Measurements from ENCODE around the gene SPDYE5. TPM values are rescaled to one million over a fixed set of nuclear protein-coding genes. Genes with fewer than 3 reads are reported as not detected.

The SPDYE5 gene
- total RNA-seq, 1 experiment from 2014 or later = not detected

GRCh38 chr7:75536491-75536890 lies 44.4 kb downstream of the SPDYE5 start:
- Mint-ChIP-seq H3K36me3 (ENCODE audit: insufficient read depth, unreplicated experiment) (no peaks in the 10 kb centered on the region), H3K27ac (ENCODE audit: unreplicated experiment) (no peak overlapping the region), H3K9me3 (ENCODE audit: low read depth, unreplicated experiment) (no peaks in the 10 kb centered on the region), H3K4me1 (ENCODE audit: low read depth, unreplicated experiment) (no peaks in the 10 kb centered on the region), H3K4me3 (ENCODE audit: low read depth, unreplicated experiment) (no peak overlapping the region), H3K27me3 (ENCODE audit: unreplicated experiment) (no peaks in the 10 kb centered on the region)
- CTCF ChIA-PET = no interaction called here
- TF ChIP-seq, protein P1, sequence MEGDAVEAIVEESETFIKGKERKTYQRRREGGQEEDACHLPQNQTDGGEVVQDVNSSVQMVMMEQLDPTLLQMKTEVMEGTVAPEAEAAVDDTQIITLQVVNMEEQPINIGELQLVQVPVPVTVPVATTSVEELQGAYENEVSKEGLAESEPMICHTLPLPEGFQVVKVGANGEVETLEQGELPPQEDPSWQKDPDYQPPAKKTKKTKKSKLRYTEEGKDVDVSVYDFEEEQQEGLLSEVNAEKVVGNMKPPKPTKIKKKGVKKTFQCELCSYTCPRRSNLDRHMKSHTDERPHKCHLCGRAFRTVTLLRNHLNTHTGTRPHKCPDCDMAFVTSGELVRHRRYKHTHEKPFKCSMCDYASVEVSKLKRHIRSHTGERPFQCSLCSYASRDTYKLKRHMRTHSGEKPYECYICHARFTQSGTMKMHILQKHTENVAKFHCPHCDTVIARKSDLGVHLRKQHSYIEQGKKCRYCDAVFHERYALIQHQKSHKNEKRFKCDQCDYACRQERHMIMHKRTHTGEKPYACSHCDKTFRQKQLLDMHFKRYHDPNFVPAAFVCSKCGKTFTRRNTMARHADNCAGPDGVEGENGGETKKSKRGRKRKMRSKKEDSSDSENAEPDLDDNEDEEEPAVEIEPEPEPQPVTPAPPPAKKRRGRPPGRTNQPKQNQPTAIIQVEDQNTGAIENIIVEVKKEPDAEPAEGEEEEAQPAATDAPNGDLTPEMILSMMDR (IDR thresholded peaks at IDR 0.05; ENCODE audit: unreplicated experiment) = no peak
- intact Hi-C loops (cut with micrococcal nuclease; ENCODE audit: unreplicated experiment) = no loop called here
- no TSS peak for BruUV-seq (replicated peaks)
- DNase-seq = no peak

GRCh38 chr7:75536940-75537538 lies 44.9 kb downstream of the SPDYE5 start:
- Mint-ChIP-seq H3K4me3 (ENCODE audit: low read depth, unreplicated experiment) (no peak overlapping the region), H3K4me1 (ENCODE audit: low read depth, unreplicated experiment) (no peaks in the 10 kb centered on the region), H3K27ac (ENCODE audit: unreplicated experiment) (no peak overlapping the region), H3K36me3 (ENCODE audit: insufficient read depth, unreplicated experiment) (no peaks in the 10 kb centered on the region), H3K9me3 (ENCODE audit: low read depth, unreplicated experiment) (no peaks in the 10 kb centered on the region), H3K27me3 (ENCODE audit: unreplicated experiment) (no peaks in the 10 kb centered on the region)
- intact Hi-C loops (cut with micrococcal nuclease; ENCODE audit: unreplicated experiment) = no loop called here
- TF ChIP-seq, protein P1 (IDR thresholded peaks at IDR 0.05; ENCODE audit: unreplicated experiment) = no peak
- no peak for DNase-seq
- no TSS peak for BruUV-seq (replicated peaks)
- CTCF ChIA-PET = interaction anchor here (0.6 kb wide), 1 partner anchor 400 kb away, joined by 8 read pairs; no protein-coding TSS in a partner anchor

- DNase-seq = no peak
- H3K4me3 Mint-ChIP-seq (ENCODE audit: low read depth, unreplicated experiment) = no peak overlapping the region
- no peaks in the 10 kb centered on the region for H3K4me1 Mint-ChIP-seq (ENCODE audit: low read depth, unreplicated experiment)
- no peak overlapping the region for H3K27ac Mint-ChIP-seq (ENCODE audit: unreplicated experiment)
- H3K27me3 Mint-ChIP-seq (ENCODE audit: unreplicated experiment) = no peaks in the 10 kb centered on the region
- H3K9me3 Mint-ChIP-seq (ENCODE audit: low read depth, unreplicated experiment) = no peaks in the 10 kb centered on the region
- TF ChIP-seq, protein P1 (IDR thresholded peaks at IDR 0.05; ENCODE audit: unreplicated experiment) = no peak
- CTCF ChIA-PET = interaction anchor here (0.6 kb wide), 1 partner anchor 399 kb away, joined by 8 read pairs; no protein-coding TSS in a partner anchor
- H3K36me3 Mint-ChIP-seq (ENCODE audit: insufficient read depth, unreplicated experiment) = no peaks in the 10 kb centered on the region
- no TSS peak for BruUV-seq (replicated peaks)
- intact Hi-C loops (cut with micrococcal nuclease; ENCODE audit: unreplicated experiment) = no loop called here
These were observed 45.6 kb downstream of the SPDYE5 start for GRCh38 chr7:75537731-75538130.

GRCh38 chr7:75546237-75547015 lies 54.3 kb downstream of the SPDYE5 start:
- H3K4me1 Mint-ChIP-seq (ENCODE audit: low read depth, unreplicated experiment) = no peaks in the 10 kb centered on the region
- H3K27me3 Mint-ChIP-seq (ENCODE audit: unreplicated experiment) = no peaks in the 10 kb centered on the region
- H3K27ac Mint-ChIP-seq (ENCODE audit: unreplicated experiment) = no peak overlapping the region
- H3K9me3 Mint-ChIP-seq (ENCODE audit: low read depth, unreplicated experiment) = no peaks in the 10 kb centered on the region
- no peaks in the 10 kb centered on the region for H3K36me3 Mint-ChIP-seq (ENCODE audit: insufficient read depth, unreplicated experiment)
- BruUV-seq (replicated peaks) = no TSS peak
- TF ChIP-seq, protein P1 (IDR thresholded peaks at IDR 0.05; ENCODE audit: unreplicated experiment) = no peak
- no peak overlapping the region for H3K4me3 Mint-ChIP-seq (ENCODE audit: low read depth, unreplicated experiment)
- DNase-seq = no peak
- CTCF ChIA-PET = interaction anchor here (1.2 kb wide), 1 partner anchor 41 kb away, joined by 5 read pairs; no protein-coding TSS in a partner anchor
- intact Hi-C loops (cut with micrococcal nuclease; ENCODE audit: unreplicated experiment) = no loop called here

Other genes with a start within 250 kb of the SPDYE5 start
- 1.7 and 2.1 TPM in 2 replicates for gene TRIM73, start 96.7 kb upstream of the SPDYE5 start, total RNA-seq (2022)
- gene POM121C, start 6.0 kb upstream of the SPDYE5 start, total RNA-seq (2022) = 29.6 and 33.7 TPM in 2 replicates
- 8.3 and 10.7 TPM in 2 replicates for gene HIP1, start 246.6 kb downstream of the SPDYE5 start, total RNA-seq (2022)